Stimulated activated CD8-positive, alpha-beta memory T cell treated with anti-CD3 and anti-CD28 coated beads, Interleukin-4, amount 100 ng/mL, for 48 hours (primary cell): ENCODE data around the gene ACTL7A.
"Not testable (repeated sequence)": the region's sequence is repeated elsewhere in the genome, so short reads cannot be mapped to it uniquely, and the experiment has no call there.

ENCODE experiments used
- DNase-seq: peaks from one replicate; pipeline ENCODE4 v3.0.0-alpha.2; 2020

Gene ACTL7A

DNA sequence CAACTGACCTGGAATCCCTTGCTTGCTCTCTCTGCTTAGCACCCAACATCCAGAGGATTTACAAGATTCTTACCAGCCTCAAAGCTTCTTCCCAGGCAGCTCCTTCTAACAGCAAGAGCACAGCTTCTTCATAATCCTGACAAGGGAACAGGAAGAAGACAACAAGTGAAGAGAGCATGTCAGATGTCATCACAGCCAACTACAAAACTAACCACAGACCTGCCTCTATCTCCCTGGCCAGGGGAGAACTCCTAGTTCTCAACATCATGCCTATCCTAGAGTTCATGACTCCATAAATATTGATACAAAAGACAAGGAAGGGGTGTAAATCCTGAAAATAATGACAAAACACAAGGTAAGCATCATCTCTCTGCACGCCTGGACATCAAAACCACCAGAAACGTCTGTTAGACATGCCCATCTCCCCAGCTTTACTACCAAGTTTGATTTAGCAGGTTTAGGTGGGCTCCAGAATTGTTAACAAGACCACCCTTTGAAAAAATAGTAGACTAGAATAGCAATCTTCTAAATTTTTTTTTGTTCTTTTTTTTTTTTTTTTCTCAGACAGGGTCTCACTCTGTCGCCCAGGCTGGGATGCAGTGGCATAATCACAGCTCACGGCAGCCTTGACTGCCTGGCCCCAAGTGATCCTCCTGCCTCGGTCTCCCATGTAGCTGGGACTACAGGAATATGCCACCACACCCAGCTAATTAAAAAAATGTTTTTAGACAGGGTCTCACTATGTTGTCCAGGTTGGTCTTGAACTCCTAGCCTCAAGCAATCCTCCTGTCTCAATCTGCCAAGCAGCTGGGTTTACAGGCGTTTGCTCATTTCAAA lies 20.2 kb downstream of the ACTL7A start:
- DNase-seq, result no peak

DNA sequence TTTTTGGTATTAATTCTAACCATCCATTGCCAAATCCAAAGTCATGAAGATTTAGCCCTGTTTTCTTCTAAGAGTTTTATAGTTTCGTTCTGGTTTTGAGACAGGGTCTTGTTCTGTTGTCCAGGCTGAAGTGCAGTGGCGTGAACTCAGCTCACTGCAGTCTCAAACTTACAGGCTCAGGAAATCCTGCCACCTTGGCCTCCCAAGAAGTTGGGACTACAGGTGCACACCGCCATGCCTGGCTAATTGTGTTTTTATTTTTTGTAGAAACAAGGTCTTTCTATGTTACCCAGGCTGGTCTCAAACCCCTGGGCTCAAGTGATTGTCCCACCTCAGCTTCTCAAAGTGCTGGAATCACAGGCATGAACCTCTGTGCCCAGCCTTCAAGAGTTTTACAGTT lies 21.0 kb downstream of the ACTL7A start:
- DNase-seq, result no peak

DNA sequence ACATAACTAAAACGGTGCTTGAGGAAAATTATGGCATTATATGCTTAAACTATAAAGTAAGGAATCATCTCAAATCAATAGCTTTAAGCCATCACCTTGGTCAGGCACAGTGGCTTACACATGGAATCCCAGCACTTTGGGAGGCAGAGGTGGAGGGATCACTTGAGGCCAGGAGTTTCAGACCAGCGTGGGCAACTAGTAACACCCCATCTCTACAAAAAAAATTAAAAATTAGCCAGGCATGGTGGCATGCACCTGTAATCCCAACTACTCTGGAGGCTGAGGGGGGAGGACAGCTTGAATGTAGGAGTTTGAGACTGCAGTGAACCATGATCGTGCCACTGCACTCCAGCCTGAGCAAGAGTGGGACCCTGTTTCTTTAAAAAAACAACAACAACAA lies 22.6 kb downstream of the ACTL7A start:
- no peak for DNase-seq

DNA sequence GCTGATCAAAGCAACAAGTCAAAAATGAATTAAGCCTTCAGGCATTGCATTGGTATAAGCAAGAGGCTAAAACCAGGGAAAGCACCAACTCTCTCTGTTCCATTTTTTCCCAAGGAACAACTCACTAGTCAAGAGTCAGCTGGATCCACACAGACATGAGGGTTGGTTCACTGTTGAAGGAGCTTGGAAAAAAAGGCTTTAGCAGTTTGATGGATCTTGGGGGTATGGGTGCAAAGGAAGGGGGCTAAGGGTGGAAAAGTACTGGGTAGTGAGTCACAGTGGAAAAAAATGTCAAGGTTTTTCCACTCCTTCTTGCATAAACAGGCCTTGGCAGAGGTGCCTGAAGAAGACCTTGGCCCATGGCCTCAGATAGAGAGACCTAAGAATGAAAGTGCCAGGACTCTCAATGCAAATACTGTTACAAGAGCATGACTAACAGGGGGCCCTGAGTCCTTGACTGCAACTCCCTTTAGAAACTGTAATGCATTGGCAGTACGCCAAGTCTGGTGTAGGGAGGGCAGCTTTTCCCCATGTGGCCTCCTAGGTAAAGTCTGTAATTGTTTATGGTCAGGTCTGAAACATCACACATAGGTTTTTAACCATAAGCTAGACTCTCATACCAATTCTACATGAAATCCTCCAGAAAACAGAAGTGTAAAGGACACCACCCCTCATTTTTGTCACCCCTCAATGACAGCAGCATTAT lies 23.7 kb downstream of the ACTL7A start:
- DNase-seq, result peak; percentile 73

DNA sequence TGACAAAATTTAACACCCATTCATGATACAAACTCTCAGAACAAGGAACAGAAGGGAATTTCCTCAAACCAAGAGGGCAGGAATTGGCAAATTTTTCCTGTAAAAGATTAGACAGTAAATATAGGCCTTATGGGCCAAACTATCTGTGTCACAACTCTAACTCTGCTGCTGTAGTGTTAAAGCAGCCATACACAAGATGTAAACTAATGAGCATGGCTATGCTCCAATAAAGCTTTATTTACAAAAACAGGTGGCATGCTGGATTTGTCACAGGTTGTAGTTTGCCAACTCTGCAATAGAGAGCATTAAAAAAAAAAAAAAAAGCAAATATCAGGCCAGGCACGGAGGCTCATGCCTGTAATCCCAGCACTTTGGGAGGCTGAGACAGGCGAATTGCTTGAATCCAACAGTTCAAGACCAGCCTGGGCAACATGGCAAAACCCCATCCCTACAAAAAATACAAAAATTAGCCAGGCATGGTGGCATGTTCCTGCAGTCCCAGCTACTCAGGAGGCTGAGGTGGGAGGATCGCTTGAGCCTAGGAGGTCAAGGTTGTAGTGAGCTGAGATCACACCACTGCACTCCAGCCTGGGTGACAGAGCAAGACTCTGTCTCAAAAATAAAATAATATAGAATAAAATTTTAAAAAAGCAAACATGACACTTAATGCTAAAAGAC lies 24.7 kb downstream of the ACTL7A start:
- not testable (repeated sequence) for DNase-seq

DNA sequence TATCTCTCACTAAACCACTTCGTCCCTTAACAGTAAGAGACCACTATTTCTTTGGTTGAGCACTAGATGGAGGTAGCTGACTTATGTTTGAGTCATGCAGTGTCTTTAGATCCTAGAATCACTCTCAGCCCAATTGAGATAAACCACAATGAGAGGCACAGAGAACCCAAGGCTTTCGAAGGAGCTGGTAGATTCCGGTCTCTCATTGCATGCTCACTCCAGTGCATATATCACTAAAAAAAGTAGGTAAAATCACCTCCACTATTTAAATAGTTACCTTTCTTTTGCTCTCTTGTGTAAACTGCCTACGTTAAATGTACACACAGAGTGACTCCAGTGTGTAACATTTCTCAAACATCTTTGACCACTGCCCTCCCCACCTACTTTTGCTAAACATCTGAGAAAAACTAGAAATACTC lies 27.6 kb downstream of the ACTL7A start:
- no peak for DNase-seq

DNA sequence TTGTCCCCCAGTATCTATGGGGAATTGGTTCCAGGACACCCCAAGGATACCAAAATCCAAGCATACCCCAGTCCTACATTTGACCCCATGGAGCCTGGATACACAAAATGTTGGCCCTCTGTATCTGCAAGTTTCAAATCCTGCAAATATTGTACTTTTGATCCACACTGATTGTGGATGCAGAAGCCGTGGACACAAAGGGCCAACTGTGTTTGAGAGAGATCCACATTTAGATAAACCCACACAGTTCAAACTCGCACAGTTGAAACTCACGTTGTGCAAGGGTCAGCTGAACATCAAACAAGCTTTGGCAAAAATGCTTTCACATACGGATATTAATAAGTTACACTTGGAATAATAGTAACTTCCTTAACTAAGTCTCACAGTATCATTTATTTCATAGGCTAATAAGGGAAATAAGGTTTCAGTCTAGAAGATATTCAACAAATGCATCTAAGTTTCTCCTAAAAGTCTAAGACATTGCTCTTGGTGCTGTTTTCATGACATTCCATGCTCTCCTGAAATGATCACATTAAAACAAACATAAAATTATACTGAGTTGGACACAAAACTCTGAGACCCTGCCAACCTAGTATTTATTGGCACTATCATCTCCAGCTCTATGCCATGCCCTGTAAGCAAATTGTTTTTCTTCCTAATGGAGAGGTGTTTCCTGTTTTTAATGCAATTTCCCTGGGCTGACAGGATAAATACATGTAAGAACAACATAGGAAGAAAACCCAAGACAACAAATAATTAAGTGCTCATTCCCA lies 32.3 kb downstream of the ACTL7A start:
- DNase-seq, result no peak

DNA sequence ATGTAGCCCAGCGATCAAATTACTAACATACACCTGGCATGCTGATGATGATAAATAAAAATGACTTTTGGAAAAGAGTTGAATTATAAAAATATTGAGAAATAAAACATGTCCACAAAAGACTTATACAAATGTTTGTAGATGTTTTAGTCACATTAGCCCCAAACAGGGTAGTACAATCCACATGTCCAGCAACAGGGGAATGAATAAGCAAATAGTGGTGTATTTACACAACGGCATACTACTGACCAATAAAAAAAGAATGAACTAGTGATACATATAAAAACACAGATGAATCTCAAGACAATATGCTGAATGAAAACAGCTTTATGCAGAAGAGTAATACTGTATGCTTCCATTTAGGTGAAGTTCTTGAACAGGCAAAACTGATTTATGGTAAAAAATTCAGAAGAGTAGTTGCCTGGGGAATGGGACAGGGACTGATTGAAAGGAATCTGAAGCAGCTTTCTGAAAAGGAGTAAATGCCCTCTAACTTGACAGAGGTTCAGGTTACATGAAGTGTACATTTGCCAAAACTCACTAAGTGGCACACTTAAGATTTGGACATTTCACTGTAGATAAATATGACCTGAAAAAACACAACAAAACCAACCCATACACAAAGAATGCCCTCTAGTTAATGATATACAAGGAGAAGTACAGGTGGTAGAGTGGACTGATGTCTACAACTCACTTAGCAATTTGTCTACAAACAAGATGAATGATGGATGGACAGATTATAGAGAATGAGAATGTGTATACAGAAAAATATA lies 35.4 kb downstream of the ACTL7A start:
- DNase-seq, result no peak

DNA sequence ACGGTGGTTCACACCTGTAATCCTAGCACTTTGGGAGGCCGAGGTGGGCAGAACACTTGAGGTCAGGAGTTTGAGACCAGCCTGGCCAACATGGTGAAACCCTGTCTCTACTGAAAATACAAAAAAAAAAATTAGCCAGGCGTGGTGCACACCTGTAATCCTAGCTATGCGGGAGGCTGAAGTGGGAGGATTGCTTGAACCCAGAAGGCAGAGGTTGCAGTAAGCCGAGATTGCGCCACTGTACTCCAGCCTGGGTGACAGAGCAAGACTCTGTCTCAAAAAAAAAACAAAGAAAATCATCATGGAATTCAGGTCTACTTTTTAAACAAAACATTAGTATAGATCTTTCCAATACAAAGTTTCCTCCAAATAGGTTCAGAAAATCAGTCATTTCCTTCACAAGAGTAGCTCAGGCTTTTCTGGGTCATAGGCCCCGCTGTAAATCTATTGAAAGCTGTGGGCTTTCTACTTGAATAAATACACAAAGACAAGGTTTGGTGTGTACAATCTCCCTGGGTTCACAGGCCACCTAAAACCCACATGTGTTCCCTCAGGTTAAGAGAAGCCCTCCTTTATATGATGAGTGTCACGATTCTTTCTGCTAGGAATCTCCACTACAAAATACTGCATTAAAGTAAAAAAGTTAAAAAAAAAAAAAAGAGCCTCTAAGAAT lies 37.1 kb downstream of the ACTL7A start:
- DNase-seq, result not testable (repeated sequence)

DNA sequence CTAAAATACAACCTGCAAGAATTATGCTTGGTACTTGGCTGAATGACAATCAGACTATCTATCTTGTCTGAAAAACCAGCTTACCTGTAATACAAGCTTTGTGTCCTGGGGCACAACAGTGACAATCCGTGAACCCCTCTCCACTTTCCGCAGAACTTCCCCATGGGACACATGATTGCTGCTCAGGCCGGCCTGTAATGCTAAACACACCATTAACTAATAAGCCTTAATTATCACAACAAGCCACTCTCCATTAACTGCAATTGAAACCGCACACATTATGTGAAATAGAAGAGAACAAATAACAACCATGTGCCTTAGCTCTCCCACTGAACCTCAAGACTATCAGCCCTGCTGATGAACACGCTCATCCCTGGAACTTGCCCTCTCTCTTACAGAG lies 38.1 kb downstream of the ACTL7A start:
- DNase-seq, result no peak

DNA sequence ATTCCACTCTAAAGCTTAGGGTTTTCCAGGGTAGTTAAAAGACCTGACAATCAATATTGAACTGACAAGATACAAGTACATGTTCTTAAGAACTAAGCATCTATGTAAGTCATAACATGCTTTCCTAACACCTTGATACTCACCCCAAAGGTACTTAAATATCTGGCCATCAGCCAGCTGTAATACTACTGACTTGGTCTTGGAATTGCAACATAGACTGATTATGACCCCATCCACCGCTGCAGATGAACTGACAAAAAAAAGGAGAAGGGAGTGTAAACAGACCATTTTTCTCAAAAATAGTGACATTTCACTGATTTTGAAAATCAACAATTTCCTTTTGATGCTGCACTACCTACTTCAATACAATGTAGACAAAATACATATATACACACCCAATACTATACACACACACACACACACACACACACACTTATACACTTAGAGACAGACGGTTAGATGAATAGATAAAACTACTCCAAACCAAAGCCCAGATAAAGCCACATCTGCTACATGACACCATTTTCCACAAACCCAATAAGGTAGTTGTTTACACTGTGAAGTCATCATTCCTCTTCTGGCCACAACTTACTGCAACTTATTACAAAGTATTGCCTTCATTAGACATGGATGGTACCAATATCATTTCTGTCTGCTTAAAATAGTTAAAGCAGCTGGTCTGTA lies 41.5 kb downstream of the ACTL7A start:
- DNase-seq, result no peak

DNA sequence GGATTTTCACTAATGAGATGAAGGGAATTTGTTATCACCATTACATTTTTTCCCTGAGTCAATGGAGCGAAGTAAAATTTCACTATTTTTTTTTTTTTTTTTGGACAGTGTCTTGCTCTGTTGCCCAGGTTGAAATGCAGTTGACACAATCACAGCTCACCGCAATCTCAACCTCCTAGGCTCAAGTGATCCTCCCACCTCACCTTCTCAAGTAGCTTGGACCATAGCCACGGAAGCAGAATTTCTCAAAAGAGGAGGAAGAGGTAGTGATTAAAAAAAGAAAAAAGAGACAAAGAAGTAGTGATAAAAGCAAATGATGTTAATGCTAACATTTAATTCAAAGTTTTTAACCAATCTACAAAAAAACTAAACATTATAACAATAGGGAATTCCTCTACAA lies 42.1 kb downstream of the ACTL7A start:
- no peak for DNase-seq

DNA sequence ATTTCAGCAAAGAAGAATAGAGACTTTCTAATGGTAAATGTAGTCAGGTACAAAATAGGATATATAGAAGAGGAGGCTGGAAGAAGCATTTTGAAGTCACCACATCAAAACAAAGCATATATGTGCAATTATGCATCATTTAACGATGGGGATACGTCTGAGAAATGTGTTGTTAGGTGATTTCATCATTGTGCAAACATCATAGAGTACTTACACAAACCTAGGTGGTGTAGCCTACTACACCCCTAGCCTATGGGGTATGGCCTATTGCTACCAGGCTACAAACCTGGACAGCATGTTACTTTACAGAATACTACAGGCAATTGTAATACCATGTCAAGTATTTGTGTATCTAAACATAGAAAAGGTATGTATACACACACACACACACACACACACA lies 43.4 kb downstream of the ACTL7A start:
- no peak for DNase-seq

DNA sequence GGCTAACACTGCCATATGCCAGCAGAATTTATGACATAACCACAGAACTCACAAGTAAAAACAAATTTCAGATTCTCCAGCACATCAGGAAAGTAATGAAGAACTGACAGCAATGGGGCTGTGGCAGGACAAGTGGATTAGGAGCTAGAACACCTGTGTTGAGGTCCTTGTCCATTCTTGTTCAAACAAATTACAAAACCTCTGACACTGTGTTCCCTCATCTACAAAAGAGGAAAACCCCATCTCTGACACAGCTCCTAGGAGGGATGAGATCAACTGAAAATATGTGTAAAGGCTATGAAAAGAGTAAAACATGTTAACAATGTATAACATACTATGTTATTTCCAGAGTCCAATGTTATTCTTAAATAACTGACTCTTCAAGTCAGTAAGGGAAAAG lies 48.3 kb downstream of the ACTL7A start:
- no peak for DNase-seq

DNA sequence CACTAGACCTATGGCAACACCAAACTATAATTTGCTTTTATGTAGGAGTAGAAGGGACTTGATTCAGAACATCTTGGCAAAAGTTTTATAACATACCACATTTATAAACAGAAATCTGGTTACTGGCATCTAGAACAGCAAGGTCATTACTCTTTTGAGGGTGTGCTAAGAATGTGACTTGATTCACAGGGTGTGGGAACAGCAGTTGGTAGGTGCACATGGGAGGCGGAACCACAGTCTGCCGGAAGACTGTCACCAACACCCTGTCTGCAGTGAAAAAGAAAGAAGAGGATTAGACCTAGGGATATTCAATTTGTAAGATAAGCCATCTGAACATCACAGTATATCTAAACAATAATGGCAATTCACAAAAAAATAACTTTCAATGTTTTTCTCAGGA lies 48.8 kb downstream of the ACTL7A start:
- no peak for DNase-seq

DNA sequence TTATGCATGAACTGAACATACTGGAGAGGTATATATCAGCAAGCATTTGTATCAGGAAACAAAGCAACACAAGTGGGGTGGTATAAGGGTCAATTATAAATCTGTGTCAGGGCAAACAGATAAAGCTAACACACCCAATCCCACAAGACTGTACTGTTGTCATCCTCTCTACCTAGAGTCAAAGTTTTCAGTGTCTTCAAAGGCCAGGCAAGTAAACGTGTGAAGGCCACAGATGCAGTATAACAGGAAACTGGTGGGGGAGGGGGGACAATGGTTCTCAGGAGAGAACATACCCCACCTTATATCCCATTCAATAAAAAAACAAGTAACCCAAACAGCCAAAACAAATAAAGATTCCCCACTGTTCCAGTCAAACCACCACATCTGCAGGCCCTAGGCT lies 49.8 kb downstream of the ACTL7A start:
- no peak for DNase-seq
